CD14-positive monocyte (primary cell): Measurements from ENCODE around the gene MAP3K7. TPM values are rescaled to one million over a fixed set of nuclear protein-coding genes. Genes with fewer than 3 reads are reported as not detected.

ENCODE experiments used
- DNase-seq, 3 donors: peaks; one replicate each; pipeline ENCODE4 v3.0.0-alpha.2; 2011 to 2022
- H2AFZ ChIP-seq: 2 replicates; pipeline ENCODE4 v1.6.0; 2012; ENCODE audit warnings: mild to moderate bottlenecking, low read depth, low read length, inconsistent platforms; ENCODE audit not compliant: insufficient read depth, poor library complexity, severe bottlenecking
- H3K27ac ChIP-seq, 2 donors: 1 replicate in 1 of 2; 2 replicates in 1 of 2; pipeline ENCODE4 v1.5.1; 2012 to 2013; ENCODE audit warnings: low read length in 2 of 2, control low read depth in 1 of 2, inconsistent platforms in 1 of 2, low read depth in 1 of 2, mild to moderate bottlenecking in 1 of 2
- H3K27me3 ChIP-seq, 2 donors: one replicate each; pipeline versions ENCODE4 v1.6.0 to v1.6.1; 2011 to 2013; ENCODE audit warnings: low read length in 2 of 2; ENCODE audit not compliant: control insufficient read depth in 2 of 2, insufficient read depth in 2 of 2
- H3K36me3 ChIP-seq, 2 donors: replicated peaks in 1 of 2; 1 replicate in 1 of 2; 2 replicates in 1 of 2; pipeline versions ENCODE4 v1.5.1 to v1.6.1; 2012 to 2013; ENCODE audit warnings: low read length in 2 of 2, control low read depth in 1 of 2, inconsistent platforms in 1 of 2, mild to moderate bottlenecking in 1 of 2; ENCODE audit not compliant: insufficient read depth in 2 of 2, control insufficient read depth in 1 of 2
- H3K4me1 ChIP-seq, 2 donors: 1 replicate in 1 of 2; 2 replicates in 1 of 2; pipeline versions ENCODE4 v1.5.1 to v1.6.1; 2012 to 2013; ENCODE audit warnings: low read length in 2 of 2, control low read depth in 1 of 2, inconsistent platforms in 1 of 2, mild to moderate bottlenecking in 1 of 2, moderate library complexity in 1 of 2; ENCODE audit not compliant: insufficient read depth in 2 of 2, control insufficient read depth in 1 of 2
- H3K4me2 ChIP-seq: replicated peaks from 2 replicates; pipeline ENCODE3; 2012; ENCODE audit warnings: low read length, moderate library complexity, mild to moderate bottlenecking; ENCODE audit not compliant: poor library complexity, severe bottlenecking; ENCODE audit errors: extremely low read depth
- H3K4me3 ChIP-seq, 3 experiments: fragments of 200-600 bp in 1 of 3; sonication (generic) in 1 of 3; replicated peaks in 1 of 3; 1 replicate in 2 of 3; 2 replicates in 1 of 3; pipeline ENCODE4 v1.5.1; 2011 to 2013; ENCODE audit warnings: low read length in 3 of 3, mild to moderate bottlenecking in 3 of 3, control low read depth in 2 of 3, low read depth in 2 of 3, inconsistent platforms in 1 of 3, moderate library complexity in 1 of 3
- H3K79me2 ChIP-seq: 2 replicates; pipeline ENCODE4 v1.6.0; 2012; ENCODE audit warnings: mild to moderate bottlenecking, control low read depth, inconsistent platforms, low read length, moderate library complexity; ENCODE audit not compliant: insufficient read depth
- H3K9ac ChIP-seq: 2 replicates; pipeline ENCODE4 v1.6.0; 2017; ENCODE audit warnings: low read length, mild to moderate bottlenecking; ENCODE audit not compliant: insufficient read depth, poor library complexity, severe bottlenecking
- H3K9me3 ChIP-seq, 2 donors: replicated peaks in 1 of 2; 1 replicate in 1 of 2; 2 replicates in 1 of 2; pipeline versions ENCODE4 v1.5.1 to v1.6.1; 2012 to 2013; ENCODE audit warnings: low read length in 2 of 2, control low read depth in 1 of 2; ENCODE audit not compliant: control insufficient read depth in 1 of 2, insufficient read depth in 1 of 2
- H4K20me1 ChIP-seq: 2 replicates; pipeline ENCODE4 v1.6.0; 2012; ENCODE audit warnings: mild to moderate bottlenecking, low read length, control low read depth, moderate library complexity; ENCODE audit not compliant: insufficient read depth
- H3K27ac Mint-ChIP-seq, 7 donors: one replicate each; pipeline ENCODE4 v1.8.0; 2020; ENCODE audit warnings: mild to moderate bottlenecking in 7 of 7, mixed read lengths in 7 of 7, moderate library complexity in 6 of 7, inconsistent platforms in 2 of 7
- H3K27me3 Mint-ChIP-seq, 3 donors: one replicate each; pipeline ENCODE4 v1.8.0; 2021 to 2022; ENCODE audit warnings: low read depth in 3 of 3, mild to moderate bottlenecking in 3 of 3, mixed read lengths in 3 of 3, moderate library complexity in 3 of 3, inconsistent platforms in 1 of 3
- H3K36me3 Mint-ChIP-seq, 2 donors: one replicate each; pipeline ENCODE4 v1.8.0; 2020; ENCODE audit warnings: mixed read lengths in 2 of 2, inconsistent platforms in 1 of 2, mild to moderate bottlenecking in 1 of 2
- H3K4me1 Mint-ChIP-seq: one replicate; pipeline ENCODE4 v1.8.0; 2020; ENCODE audit warnings: mild to moderate bottlenecking, mixed read lengths
- H3K4me3 Mint-ChIP-seq, 2 donors: one replicate each; pipeline ENCODE4 v1.8.0; 2020; ENCODE audit warnings: mild to moderate bottlenecking in 2 of 2, mixed read lengths in 2 of 2, moderate library complexity in 1 of 2
- H3K9me3 Mint-ChIP-seq, 7 donors: one replicate each; pipeline ENCODE4 v1.8.0; 2020 to 2022; ENCODE audit warnings: mixed read lengths in 7 of 7, mild to moderate bottlenecking in 6 of 7, moderate library complexity in 6 of 7, inconsistent platforms in 2 of 7
- CTCF ChIP-seq: fragments of 200-600 bp; IDR thresholded peaks from one replicate; pipeline ENCODE4 v1.8.0; 2022; ENCODE audit warnings: antibody characterized with exemption, mild to moderate bottlenecking
- WGBS: methylation state at CpG from one replicate; pipeline ENCODE4 v1.1.5; 2013; ENCODE audit warnings: missing lambda C conversion rate; ENCODE audit not compliant: insufficient coverage; 5-methylcytosine and 5-hydroxymethylcytosine counted together
- intact Hi-C, 2 donors: fragments of 100-400 bp; cut with micrococcal nuclease; formaldehyde crosslinking; loops; one replicate each; pipeline versions ENCODE4 v1.15.0 to v1.15.1; 2023
- polyA plus RNA-seq, 3 donors: library from polyadenylated mRNA; depleted of rRNA in 1 of 3; unstranded in 2 of 3; stranded (reverse) in 1 of 3; fragments of 300-500 nt in 2 of 3; fragments of >200 nt in 1 of 3; fragmentation: Illumina TruSeq in 2 of 3; gene quantifications; 1 replicate in 2 of 3; 2 replicates in 1 of 3; pipeline ENCODE4 v1.2.3, GENCODE V29; 2012 to 2021

MAP3K7 gene
- polyA plus RNA-seq, 3 donors = 12.4 to 20.0 (median 15.3) TPM

DNA sequence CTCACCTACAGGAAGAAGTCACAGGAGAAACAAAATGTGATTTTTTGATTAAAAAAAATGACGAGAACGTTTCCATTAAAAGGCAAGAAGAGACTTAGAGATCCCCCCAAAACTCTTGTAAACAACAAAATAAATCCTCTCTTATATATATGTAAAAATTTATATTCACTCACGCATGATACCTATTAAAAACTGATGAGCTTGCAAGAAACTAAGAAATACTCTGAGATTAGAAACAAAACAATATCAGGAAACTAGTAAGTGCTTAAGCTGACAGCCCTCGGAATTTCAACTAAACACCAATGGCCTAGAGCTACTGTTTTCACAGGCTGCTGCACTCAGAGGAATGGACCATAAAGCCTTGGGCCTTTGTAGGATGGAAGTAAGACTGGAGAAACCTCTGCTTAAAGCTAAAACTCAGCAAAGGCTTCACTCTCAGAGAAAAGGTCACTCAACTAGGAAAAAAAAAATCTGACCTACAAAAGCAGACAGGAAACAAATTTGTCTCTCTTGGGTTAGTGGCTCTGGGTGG, 63.0 kb downstream of the MAP3K7 start:
- no peak overlapping the region for H3K9ac ChIP-seq
- peaks cover 55 to 65% of the 10 kb centered on the region in 2 donors for H3K36me3 ChIP-seq
- peaks cover 42 to 50% of the 10 kb centered on the region in 2 donors for H3K36me3 Mint-ChIP-seq
- H3K4me2 ChIP-seq = no peak overlapping the region
- H3K79me2 ChIP-seq = no peaks in the 10 kb centered on the region
- H3K27me3 Mint-ChIP-seq = no peaks in the 10 kb centered on the region
- H3K4me3 Mint-ChIP-seq = no peak overlapping the region
- no peak for DNase-seq
- H4K20me1 ChIP-seq = no peaks in the 10 kb centered on the region
- no peaks in the 10 kb centered on the region for H3K4me1 Mint-ChIP-seq
- H3K4me3 ChIP-seq = no peak overlapping the region
- no peak overlapping the region for H3K27ac Mint-ChIP-seq
- WGBS = no CpG with 5 or more reads among the region's 4 CpGs
- H3K4me1 ChIP-seq = no peaks in the 10 kb centered on the region
- intact Hi-C loops = no loop called here
- no peak for TF ChIP-seq CTCF
- H3K9me3 ChIP-seq = no peaks in the 10 kb centered on the region
- peak overlapping the region in 1 of 2 donors; percentile 18 for H3K27ac ChIP-seq
- H3K27me3 ChIP-seq = no peaks in the 10 kb centered on the region
- H2AFZ ChIP-seq = no peak overlapping the region
- no peaks in the 10 kb centered on the region for H3K9me3 Mint-ChIP-seq

DNA sequence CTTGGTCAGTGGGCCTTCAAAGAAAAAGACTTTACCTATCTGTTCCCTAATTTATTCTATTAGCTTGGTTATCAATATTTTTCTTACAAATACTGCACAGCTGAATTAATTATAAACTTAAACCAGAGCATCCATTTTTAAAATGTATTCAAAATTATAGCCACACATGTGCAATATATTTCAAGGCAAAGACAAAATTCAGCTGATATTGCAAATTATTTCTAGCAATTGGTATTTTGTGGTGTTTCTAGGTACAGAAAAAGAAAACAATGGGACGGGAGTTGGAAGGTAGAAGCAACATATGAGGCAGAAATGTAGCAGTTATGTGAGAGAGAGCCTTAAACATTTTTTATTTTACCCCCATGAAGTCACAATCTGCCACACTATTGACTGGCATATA, 64.9 kb downstream of the MAP3K7 start:
- intact Hi-C loops = no loop called here
- Histone ChIP-seq H3K79me2 (no peaks in the 10 kb centered on the region), H3K9me3 (no peaks in the 10 kb centered on the region), H3K36me3 (peaks cover 54 to 72% of the 10 kb centered on the region in 2 donors), H3K4me1 (no peaks in the 10 kb centered on the region), H3K9ac (no peak overlapping the region), H3K4me2 (no peak overlapping the region), H3K27ac (no peak overlapping the region), H3K4me3 (no peak overlapping the region), H4K20me1 (no peaks in the 10 kb centered on the region), H3K27me3 (no peaks in the 10 kb centered on the region), H2AFZ (no peak overlapping the region)
- no peak for DNase-seq
- Mint-ChIP-seq H3K27ac (peak overlapping the region in 1 of 7 donors; percentile 21), H3K4me1 (no peaks in the 10 kb centered on the region), H3K9me3 (no peaks in the 10 kb centered on the region), H3K27me3 (no peaks in the 10 kb centered on the region), H3K4me3 (no peak overlapping the region), H3K36me3 (peaks cover 38 to 41% of the 10 kb centered on the region in 2 donors)
- WGBS = no CpG with 5 or more reads among the region's 1 CpG
- no peak for TF ChIP-seq CTCF
